Vagina (tissue), 2 donors: ENCODE data around the gene CDC42SE1. TPM values are rescaled to one million over a fixed set of nuclear protein-coding genes. Genes with fewer than 3 reads are reported as not detected.

Experiments used
- DNase-seq, 2 donors: peaks; one replicate each; pipeline ENCODE4 v3.0.0-alpha.2; 2017; ENCODE audit errors: extremely low spot score in 2 of 2
- H3K27ac ChIP-seq: fragments of 200-600 bp; sonication (generic); one replicate; pipeline ENCODE4 v1.5.1; 2019
- H3K27me3 ChIP-seq: fragments of 200-600 bp; sonication (generic); one replicate; pipeline ENCODE4 v1.5.1; 2019
- H3K36me3 ChIP-seq, 2 donors: fragments of 200-600 bp; sonication (generic); one replicate each; pipeline ENCODE4 v1.5.1; 2017 to 2019
- H3K4me1 ChIP-seq: fragments of 200-600 bp; sonication (generic); one replicate; pipeline ENCODE4 v1.5.1; 2019
- H3K4me3 ChIP-seq, 2 donors: fragments of 200-600 bp; sonication (generic); 1 replicate in 1 of 2; 2 replicates in 1 of 2; pipeline ENCODE4 v1.5.1; 2016 to 2019
- H3K9me3 ChIP-seq: fragments of 200-600 bp; sonication (generic); one replicate; pipeline ENCODE4 v1.5.1; 2019
- POLR2A ChIP-seq, 2 donors: fragments of 450-650 bp; IDR thresholded peaks; one replicate each; pipeline ENCODE4 v1.6.1; 2017; ENCODE audit warnings: antibody characterized with exemption in 2 of 2, mild to moderate bottlenecking in 2 of 2, moderate library complexity in 2 of 2
- POLR2AphosphoS5 ChIP-seq, 2 donors: sonication (generic); formaldehyde crosslinking; IDR thresholded peaks; one replicate each; pipeline ENCODE4 v1.9.0; 2017; ENCODE audit warnings: antibody characterized with exemption in 2 of 2, mild to moderate bottlenecking in 2 of 2, low read depth in 1 of 2; ENCODE audit not compliant: insufficient read depth in 1 of 2
- intact Hi-C: fragments of 100-400 bp; cut with DNase I; formaldehyde crosslinking; loops from one replicate; pipeline ENCODE4 v1.15.1; 2023
- total RNA-seq: library from RNA; depleted of rRNA; stranded (reverse); fragments of >200 nt; gene quantifications from one replicate; pipeline ENCODE4 v1.2.3, GENCODE V29; 2016
- TF ChIP-seq, protein P1 (sequence below), 3 experiments: fragments of 450-650 bp in 2 of 3; fragments of 200-600 bp in 1 of 3; sonication (generic) in 1 of 3; IDR thresholded peaks; one replicate each; pipeline ENCODE4 v1.5.1; 2017 to 2019; ENCODE audit warnings: antibody characterized with exemption in 3 of 3, mild to moderate bottlenecking in 2 of 3, moderate library complexity in 2 of 3

The CDC42SE1 gene
- total RNA-seq, 1 donor from 2014 or later: 89.1 TPM

DNA sequence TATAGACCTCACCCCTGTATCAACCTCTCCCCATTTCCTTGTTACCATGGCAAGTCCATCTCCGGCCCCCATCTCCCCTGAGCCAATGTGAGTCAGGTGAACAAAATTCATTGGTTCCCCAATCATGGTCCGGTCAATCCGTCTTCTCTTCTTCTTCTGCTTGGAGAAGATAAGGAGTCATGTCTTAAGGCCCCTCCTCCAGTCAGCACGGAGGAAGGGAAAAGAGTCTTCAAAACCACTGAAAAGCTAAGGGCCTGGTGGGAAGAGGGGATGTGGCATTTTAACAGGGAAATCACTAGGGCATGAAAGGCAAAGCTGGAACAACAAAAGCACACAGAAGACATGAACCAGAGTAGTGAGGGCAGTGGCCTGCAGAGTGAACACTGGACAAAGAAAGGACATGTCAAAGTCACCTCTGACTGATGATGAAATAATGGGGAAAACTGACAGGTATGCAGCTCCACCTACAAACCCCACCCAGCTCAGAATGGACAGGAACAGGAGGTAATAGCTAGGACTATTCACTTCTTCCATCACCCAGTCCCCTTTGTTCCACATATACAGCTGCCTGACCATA, 4.4 kb downstream of the CDC42SE1 start:
- H3K4me1 ChIP-seq: peaks cover 42% of the 10 kb centered on the region
- no peak for DNase-seq
- H3K27ac ChIP-seq: peak overlapping the region; percentile 90
- H3K27me3 ChIP-seq: no peaks in the 10 kb centered on the region
- H3K9me3 ChIP-seq: no peaks in the 10 kb centered on the region
- H3K4me3 ChIP-seq: no peak overlapping the region
- intact Hi-C loops: no loop called here
- TF ChIP-seq POLR2A (IDR thresholded peaks at IDR 0.05): no peak
- TF ChIP-seq POLR2AphosphoS5 (IDR thresholded peaks at IDR 0.05; ENCODE audit: insufficient read depth in 1 of 2, low read depth in 1 of 2): no peak
- TF ChIP-seq, protein P1, sequence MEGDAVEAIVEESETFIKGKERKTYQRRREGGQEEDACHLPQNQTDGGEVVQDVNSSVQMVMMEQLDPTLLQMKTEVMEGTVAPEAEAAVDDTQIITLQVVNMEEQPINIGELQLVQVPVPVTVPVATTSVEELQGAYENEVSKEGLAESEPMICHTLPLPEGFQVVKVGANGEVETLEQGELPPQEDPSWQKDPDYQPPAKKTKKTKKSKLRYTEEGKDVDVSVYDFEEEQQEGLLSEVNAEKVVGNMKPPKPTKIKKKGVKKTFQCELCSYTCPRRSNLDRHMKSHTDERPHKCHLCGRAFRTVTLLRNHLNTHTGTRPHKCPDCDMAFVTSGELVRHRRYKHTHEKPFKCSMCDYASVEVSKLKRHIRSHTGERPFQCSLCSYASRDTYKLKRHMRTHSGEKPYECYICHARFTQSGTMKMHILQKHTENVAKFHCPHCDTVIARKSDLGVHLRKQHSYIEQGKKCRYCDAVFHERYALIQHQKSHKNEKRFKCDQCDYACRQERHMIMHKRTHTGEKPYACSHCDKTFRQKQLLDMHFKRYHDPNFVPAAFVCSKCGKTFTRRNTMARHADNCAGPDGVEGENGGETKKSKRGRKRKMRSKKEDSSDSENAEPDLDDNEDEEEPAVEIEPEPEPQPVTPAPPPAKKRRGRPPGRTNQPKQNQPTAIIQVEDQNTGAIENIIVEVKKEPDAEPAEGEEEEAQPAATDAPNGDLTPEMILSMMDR (IDR thresholded peaks at IDR 0.05): no peak
- H3K36me3 ChIP-seq: peaks cover 4 to 40% of the 10 kb centered on the region in 2 donors

DNA sequence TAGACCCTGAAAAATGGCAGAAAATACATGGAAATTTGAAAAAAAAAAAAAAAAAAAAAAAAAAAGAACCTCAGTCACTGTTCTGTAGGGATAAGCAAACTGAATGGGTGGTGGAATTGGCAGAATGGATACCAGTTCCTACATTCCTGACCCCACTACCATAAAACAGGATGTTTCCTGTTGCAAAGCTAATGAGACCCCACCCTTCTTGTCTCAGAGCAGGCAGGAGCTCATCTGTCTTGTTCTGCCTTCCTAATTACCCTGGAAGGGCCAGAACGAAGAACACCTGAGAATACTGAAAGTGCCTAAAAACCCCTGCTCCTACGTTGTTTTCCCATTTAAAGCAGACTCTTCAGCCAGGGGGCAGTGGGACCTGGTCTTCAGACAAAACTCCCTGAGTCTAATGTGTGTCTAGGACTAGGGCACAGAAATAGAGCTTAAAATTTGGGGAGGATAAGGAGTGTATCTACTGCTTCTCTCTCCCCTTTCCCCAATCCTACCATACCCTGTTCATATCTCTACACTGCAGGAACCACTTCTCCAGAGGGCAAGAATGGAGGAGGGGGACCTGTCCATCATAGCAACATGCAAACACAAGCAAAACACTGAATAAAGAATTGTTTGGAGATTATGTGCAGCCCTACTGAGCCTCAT, 7.9 kb downstream of the CDC42SE1 start:
- H3K27ac ChIP-seq: no peak overlapping the region
- H3K27me3 ChIP-seq: no peaks in the 10 kb centered on the region
- no peak overlapping the region for H3K4me3 ChIP-seq
- H3K36me3 ChIP-seq: peaks cover 4 to 40% of the 10 kb centered on the region in 2 donors
- intact Hi-C loops: no loop called here
- no peaks in the 10 kb centered on the region for H3K9me3 ChIP-seq
- DNase-seq: no peak
- H3K4me1 ChIP-seq: peaks cover 38% of the 10 kb centered on the region
- TF ChIP-seq POLR2A (IDR thresholded peaks at IDR 0.05) (no peak), POLR2AphosphoS5 (IDR thresholded peaks at IDR 0.05; ENCODE audit: insufficient read depth in 1 of 2, low read depth in 1 of 2) (no peak)
- TF ChIP-seq, protein P1 (IDR thresholded peaks at IDR 0.05): no peak

DNA sequence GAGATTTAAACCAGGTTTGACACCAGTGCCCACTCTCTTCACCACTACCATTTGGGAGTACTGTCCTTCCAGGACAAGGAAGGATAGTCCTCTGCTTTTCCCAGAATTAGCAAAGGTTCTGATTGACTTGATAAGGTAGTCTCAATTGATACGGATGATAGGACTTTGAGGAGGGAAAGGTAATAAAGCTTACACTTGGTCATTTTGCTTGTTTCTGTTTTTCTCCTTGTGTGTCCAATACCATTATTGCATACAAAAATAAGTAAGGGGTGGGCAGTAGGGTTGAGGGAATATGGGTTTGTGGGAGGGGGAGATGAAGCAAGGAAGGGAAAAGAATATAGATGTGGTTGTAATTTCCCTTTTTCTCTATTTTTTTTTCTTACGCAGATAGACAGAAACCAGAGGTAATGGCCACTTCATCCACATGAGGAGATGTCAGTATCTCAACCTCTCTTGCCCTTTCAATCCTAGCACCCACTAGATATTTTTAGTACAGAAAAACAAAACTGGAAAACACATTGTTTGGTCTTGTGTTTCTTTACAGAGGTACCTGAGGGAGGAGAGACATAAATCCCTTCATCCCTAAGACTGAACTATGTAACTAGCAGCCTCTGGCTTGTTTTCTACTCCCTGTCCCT, 9.3 kb downstream of the CDC42SE1 start:
- peaks cover 4 to 34% of the 10 kb centered on the region in 2 donors for H3K36me3 ChIP-seq
- H3K27ac ChIP-seq: no peak overlapping the region
- TF ChIP-seq, protein P1 (IDR thresholded peaks at IDR 0.05): no peak
- TF ChIP-seq POLR2A (IDR thresholded peaks at IDR 0.05) (no peak), POLR2AphosphoS5 (IDR thresholded peaks at IDR 0.05; ENCODE audit: insufficient read depth in 1 of 2, low read depth in 1 of 2) (no peak)
- H3K4me1 ChIP-seq: peaks cover 25% of the 10 kb centered on the region
- H3K4me3 ChIP-seq: no peak overlapping the region
- intact Hi-C loops: no loop called here
- no peaks in the 10 kb centered on the region for H3K27me3 ChIP-seq
- DNase-seq: no peak
- no peaks in the 10 kb centered on the region for H3K9me3 ChIP-seq

DNA sequence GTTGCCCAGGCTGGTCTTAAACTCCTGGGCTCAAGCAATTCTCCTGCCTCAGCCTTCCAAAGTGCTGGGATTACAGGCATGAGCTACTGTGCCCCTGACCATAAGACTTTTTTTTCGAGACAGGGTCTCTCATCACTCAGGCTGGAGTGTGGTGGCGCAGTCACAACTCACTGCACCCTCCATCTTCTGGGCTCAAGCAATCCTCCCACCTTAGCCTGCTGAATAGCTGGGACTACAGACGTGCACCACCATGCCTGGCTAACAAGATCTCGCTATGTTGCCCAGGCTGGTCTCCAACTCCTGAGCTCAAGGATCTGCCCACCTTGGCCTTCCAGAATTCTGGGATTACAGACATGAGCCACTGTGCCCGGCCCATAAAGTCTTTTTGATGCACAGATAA, 10.0 kb downstream of the CDC42SE1 start:
- DNase-seq: no peak
- H3K4me3 ChIP-seq: no peak overlapping the region
- intact Hi-C loops: no loop called here
- H3K27me3 ChIP-seq: no peaks in the 10 kb centered on the region
- H3K36me3 ChIP-seq: peaks cover 1 to 27% of the 10 kb centered on the region in 2 donors
- H3K4me1 ChIP-seq: peaks cover 22% of the 10 kb centered on the region
- no peak overlapping the region for H3K27ac ChIP-seq
- TF ChIP-seq, protein P1 (IDR thresholded peaks at IDR 0.05): no peak
- TF ChIP-seq POLR2AphosphoS5 (IDR thresholded peaks at IDR 0.05; ENCODE audit: insufficient read depth in 1 of 2, low read depth in 1 of 2): no peak
- no peak for TF ChIP-seq POLR2A (IDR thresholded peaks at IDR 0.05)
- no peaks in the 10 kb centered on the region for H3K9me3 ChIP-seq

- Histone ChIP-seq H3K9me3 (no peaks in the 10 kb centered on the region), H3K27ac (peak overlapping the region; percentile 93), H3K4me3 (peak overlapping the region; percentile 72 to 85), H3K4me1 (peaks cover 22% of the 10 kb centered on the region), H3K27me3 (no peaks in the 10 kb centered on the region), H3K36me3 (peaks cover 0 to 19% of the 10 kb centered on the region in 2 donors)
- no peak for DNase-seq
- intact Hi-C loops: no loop called here
- TF ChIP-seq POLR2AphosphoS5 (IDR thresholded peaks at IDR 0.05; ENCODE audit: insufficient read depth in 1 of 2, low read depth in 1 of 2): no peak
- TF ChIP-seq, protein P1 (IDR thresholded peaks at IDR 0.05): peak in 1 of 3 experiments; percentile 51
Observed at GRCh38 chr1:151048645-151049032, 10.8 kb downstream of the CDC42SE1 start.
